Measurements from ENCODE around the gene DYSF.

Gene DYSF

DNA sequence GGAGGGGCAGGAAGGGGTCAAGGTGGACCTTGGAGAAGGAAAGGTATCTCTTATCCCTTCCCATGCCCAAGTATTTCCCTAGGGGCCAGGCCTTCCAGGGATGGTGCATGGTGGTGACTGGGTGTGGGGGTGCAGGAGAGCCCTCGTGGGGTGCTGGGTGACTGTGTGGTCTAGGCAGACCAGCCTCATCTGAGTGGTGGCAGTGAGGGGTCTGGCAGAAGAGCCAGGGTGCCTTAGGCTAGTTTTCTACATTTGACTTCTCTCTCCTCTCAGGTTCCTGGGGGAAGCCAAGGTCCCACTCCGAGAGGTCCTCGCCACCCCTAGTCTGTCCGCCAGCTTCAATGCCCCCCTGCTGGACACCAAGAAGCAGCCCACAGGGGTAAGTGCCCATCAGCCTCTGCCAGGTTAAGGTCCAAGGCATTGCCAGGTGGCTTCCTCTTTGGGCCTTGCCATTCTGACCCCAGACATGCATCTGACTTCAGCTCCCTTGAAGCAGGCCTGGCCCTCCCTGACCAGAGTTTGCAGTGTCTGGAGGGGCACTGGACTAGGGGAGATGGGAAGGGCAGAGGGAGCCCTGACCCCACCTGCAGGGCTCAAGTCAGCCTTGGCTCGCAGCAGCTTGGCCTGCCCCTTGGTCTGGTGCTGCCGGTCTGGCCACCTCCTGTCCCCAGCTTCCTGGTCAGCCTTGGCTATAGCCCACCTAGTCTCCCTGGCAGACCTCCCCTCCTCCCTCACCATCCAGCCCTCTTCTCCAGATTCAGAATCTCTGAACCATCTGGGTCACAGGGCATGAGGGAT, 49.8 kb downstream of the DYSF start:
- DNase-seq (ENCODE audit: low read depth), result no peak

DNA sequence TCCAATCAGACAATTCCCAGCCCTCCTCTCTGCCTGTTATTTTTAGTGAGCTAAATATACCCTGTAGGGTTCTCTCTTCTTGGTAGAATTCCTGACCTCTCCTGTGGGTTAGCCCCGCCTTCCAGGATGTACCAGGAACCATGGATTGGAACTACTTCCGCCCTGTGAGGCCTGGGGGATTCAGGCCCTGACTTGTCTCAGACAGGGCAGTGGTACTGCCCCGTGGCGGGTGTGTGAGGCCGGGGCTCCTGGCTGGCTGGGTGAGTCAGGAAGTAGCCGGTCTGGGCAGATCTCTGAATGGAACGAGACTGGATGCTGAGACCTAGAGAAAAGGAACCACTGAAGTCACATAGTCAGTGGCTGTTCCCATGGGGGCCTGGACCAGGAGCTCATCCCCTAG, 50.5 kb downstream of the DYSF start:
- DNase-seq (ENCODE audit: low read depth), result no peak

DNA sequence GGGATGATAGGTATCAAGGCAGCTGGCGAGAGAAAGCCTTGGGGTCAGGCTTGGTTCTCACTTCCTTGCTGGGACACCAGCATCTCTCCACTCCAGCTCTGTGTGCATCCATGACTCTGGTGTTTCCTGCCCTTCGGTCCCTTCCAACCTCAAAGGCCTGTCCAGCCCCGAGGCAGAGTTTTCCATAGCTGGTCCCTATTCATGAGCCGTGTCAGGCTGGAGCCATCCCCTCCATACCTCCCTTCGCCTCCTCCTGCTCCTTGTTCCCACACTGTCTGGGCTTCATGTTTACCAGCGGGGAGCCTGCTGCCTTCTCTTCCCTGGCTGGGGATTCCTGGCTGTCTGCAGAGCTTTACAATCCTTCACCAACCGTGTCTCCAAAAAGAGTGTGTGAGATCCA, 51.2 kb downstream of the DYSF start:
- DNase-seq (ENCODE audit: low read depth), result no peak

DNA sequence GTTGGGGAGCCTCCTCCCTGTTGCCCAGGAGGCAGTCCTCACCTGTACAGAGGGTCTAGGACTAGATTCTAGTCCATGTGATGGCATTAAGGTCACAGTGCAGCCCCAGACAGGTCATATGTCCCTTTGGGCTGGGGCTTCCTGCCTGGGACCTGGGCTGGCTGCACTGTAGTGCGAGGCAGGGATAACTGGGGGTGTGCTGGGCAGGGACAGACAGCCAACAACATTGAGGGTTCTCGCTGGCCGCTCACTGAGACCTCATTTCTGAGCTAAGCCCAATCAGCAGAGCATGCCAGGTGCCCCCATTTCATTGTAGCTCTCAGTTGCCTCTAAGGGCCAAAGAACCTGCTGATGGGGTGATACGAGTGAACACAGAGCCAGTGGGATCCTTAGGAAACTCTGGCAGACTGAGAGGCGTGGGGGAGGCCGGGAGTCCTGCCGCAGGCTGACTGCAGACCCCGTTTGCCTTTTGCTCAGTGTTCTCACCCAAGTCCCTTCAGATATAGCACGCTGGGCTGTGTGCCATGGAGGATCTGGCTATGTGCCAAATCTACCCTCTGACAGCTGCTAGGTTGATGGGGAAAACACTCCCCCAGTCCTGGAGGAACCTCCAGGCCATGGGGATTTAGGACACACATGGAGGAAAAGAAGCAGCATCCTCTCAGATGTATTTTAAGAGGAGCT, 51.9 kb downstream of the DYSF start:
- DNase-seq (ENCODE audit: low read depth), result no peak

DNA sequence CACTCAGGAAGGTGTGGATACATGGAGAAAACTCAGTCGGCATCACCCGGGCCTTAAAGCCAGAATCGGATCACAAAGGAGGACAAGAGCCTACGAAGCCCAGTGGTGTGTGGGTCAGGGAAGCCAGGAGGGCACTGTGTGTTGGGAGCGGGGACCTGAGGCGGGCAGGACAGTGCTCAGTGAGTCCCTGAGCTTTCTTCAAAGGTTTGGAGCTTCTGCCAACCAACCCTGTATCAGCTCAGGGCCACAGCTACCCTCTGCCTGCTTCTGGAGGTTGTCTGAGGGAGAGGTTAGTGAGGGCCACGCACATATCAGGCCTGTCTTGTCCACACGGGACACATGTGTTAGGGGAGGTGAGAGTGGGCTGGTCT, 52.4 kb downstream of the DYSF start:
- DNase-seq (ENCODE audit: low read depth), result no peak

DNA sequence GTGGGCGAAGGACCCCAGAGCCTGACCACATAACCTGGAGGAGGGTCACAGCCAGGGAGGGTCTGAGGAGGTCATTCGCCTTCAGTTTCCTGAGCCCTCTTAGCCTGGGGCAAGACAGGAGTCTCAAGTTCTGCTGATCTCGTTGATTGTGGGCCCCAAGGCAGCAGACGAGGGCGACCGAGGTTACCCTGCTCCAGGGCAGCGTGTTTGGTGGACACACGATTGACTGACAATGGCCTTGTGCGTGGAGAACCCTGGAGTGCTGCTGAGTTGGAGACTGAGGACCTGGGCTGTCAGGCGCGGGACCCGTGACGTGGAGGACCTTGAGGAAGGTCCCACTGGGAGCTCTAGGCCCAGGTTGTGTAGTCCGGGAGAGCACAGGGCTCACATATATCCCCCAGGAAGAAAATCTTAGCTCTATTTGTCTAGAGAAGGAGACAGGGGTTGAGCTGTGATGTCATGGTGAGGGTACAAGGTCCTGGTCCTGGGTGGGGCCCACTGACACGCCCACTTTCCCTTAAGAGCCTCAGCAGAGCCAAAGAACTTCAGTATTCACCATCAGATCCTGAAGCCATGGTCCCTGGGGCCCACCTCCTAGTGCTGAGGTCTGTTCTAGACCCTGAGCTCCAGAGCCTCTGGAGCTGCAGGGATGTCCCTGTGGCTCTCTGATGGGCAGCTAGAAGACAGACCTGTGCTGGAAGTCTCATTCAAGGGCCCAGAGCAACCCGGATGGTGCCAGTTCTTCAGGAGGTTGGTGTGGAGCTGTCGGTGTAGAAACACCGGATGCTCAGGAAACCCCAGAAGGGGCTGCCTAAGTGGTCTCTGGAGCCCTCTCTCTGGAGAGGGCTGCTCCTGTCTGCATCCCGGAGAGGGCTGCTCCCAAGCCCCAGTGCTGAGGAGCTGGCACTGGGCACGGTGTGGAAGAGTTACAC, 53.1 kb downstream of the DYSF start:
- DNase-seq (ENCODE audit: low read depth), result no peak

DNA sequence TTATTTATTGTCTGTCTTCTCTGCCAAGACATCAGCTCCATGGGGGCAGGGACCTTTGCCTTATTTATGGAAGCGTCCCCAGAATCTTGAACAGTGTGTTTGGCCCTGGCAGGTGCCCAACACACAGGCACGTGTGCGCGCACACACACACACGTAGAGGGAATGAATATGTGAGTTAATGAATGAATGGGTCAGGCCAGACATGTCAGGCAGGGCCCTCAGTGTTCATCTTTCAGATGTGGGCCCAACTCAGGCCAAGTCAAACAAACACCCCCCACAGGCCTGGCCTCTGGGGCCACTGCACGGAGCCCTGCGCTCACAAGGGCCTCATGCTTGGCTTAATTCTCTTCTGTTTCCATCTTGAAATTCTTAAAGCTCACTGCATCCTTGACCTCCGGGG, 54.1 kb downstream of the DYSF start:
- DNase-seq (ENCODE audit: low read depth), result no peak

DNA sequence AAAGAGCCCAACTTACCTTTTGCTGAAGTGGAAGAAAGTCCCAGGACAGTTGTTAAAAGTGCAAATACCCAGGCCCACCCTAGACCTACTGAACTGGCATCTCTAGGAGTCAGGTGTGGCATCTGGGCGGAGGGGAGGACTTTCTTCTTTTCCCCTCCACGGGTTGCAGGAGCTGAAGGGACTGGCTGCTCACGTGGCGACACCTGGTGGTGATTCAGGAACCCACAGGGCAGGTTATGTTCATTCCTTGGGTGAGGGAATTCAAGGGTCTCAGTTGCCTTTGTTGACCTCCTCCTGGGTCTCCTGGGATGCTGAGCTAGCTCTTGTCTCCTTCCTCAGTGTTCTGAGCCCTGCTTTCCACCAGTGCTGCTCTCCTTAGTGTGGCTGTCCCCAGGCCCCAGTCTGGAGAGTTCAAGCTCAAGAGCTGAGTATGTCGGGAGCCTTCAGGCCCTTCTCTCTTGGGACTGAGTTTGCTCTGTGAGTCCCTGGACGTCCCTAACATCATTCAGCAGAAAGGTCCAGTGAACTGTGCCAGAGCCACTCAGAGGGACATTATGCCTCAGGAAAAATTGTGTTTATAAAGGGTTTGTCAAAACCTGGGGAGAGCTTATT, 56.9 kb downstream of the DYSF start:
- peak; percentile 26 for DNase-seq (ENCODE audit: low read depth)

DNA sequence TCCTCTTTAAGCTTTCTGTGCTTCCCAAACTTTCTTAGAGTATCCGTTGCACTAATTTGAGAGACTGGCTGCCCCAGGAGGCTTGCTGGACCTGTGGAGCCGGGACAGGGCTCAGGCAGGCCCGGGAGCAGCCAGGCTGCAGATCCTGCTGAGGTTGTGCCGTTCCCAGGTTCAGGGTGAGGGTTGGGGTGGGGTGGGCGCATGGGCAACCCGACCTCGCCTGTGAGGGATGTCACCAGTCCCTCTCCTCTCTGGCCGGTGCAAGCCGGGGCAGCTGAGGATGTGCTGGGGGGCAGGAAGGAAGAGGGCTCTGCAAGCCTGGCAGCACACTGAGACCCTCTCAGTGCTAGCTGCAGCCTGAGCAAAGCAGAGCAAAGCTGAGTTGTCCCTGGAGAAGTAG, 57.6 kb downstream of the DYSF start:
- DNase-seq (ENCODE audit: low read depth), result no peak

DNA sequence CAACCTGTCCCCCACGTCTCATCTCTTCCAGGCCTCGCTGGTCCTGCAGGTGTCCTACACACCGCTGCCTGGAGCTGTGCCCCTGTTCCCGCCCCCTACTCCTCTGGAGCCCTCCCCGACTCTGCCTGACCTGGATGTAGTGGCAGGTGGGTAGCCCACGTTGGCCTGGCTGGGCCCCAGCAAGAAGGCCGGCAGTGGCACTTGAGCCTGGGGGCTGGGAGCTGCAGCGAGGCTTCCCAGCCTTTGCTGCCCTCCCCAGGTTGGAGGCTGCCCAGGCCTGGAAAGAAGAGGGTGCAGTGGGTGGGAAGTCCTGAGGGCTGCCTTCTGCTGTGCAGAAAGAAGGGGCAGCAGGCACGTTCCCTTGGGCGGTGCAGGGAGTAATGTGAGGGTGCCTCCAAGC, 58.4 kb downstream of the DYSF start:
- DNase-seq (ENCODE audit: low read depth), result no peak

DNA sequence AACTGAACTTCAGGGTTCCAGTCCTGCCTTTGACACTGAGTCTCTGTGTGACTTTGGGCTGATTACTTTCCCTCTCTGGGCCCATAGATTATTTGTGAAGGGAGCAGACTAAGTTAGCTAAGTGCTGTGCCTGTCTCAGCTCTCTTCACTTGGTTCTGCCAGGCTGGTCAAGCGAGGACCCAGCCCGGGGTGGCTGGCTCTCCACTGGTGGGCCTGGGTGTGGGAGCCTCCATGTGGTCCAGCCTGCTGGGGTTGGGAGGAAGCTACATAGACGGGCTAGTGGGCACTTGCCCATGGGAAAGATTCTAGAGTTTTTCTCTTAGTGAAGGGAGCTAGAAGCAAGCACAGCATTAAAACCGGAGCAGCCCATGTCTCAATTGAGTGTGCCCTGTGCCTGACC, 59.0 kb downstream of the DYSF start:
- DNase-seq (ENCODE audit: low read depth), result no peak

DNA sequence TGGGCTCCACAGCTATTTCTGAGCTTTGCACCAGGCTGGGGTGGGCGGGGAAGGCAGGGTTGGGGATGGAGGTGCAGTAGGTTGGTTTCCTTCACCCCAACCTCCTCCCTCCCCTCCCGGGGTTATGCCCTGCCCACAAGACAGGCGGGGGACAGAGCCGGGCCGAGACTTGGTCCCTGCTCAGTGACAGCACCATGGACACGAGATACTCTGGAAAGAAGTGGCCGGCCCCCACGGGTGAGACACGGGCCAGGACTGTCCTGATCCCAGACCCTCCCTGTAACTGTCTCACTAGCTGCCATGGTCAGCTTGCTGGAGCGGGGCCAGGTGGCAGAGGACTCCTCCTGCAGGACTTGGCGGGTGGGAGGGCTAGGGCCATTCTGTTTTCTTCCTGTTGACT, 59.7 kb downstream of the DYSF start:
- DNase-seq (ENCODE audit: low read depth), result no peak

DNA sequence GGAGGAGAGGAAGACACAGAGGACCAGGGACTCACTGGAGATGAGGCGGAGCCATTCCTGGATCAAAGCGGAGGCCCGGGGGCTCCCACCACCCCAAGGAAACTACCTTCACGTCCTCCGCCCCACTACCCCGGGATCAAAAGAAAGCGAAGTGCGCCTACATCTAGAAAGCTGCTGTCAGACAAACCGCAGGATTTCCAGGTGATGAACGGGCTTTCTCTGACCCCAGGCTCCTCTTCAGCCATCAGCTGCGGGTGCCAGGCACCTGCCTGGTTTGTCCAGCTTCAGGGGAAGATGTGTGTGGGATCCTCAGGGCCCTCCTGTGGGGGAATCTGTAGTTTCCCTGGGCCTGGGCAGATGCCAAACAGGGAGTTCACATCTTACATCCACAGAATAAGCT, 60.4 kb downstream of the DYSF start:
- no peak for DNase-seq (ENCODE audit: low read depth)

DNA sequence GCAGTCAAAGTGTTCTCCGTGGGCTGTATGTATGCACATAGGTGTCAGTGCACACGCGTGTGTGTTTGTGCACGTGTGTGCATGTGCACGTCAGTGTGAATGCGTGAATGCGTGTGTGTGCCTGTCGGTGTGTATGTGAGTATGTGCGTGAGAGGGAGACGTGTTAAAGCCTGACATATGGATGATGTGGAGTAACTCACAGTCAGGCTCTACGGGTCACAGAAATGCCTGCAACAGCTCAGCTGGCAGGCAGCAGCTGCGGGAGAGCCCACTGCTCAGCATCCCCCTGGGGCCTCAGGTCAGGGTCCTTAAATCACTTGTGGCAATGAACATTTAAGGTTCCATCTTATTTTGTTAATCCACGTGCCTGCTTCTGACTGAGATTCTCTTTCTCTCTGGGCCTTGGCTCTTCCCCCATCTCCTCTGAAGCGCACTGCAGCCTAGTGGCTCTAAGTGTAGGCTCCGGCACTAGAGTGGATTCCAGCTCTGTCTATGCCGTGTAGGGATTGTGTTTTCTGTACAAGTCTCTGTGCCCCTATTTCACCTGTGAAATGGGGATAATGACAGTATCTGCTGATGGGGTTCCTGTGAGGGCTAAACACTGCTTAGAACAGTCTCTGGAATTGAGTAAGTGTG, 63.0 kb downstream of the DYSF start:
- no peak for DNase-seq (ENCODE audit: low read depth)

DNA sequence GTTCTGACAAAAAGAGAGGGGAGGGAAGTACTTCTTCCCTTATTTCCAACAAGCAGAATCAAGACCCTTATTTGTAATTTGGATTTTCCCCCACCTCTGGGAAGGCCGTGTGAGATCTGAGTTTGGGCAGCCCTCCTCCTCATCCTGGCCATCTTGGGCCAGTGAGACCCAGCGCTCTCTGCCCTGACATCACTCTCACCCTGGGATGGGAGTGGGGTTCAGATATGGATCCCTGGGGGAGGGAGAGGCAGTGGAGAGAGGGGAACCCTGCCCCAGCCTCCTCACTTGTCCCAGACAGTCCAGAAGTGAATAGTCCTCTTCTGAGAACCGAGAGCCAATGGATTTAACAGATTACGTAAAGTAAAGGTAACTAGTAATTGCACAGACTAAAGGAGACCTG, 64.5 kb downstream of the DYSF start:
- DNase-seq (ENCODE audit: low read depth), result no peak

DNA sequence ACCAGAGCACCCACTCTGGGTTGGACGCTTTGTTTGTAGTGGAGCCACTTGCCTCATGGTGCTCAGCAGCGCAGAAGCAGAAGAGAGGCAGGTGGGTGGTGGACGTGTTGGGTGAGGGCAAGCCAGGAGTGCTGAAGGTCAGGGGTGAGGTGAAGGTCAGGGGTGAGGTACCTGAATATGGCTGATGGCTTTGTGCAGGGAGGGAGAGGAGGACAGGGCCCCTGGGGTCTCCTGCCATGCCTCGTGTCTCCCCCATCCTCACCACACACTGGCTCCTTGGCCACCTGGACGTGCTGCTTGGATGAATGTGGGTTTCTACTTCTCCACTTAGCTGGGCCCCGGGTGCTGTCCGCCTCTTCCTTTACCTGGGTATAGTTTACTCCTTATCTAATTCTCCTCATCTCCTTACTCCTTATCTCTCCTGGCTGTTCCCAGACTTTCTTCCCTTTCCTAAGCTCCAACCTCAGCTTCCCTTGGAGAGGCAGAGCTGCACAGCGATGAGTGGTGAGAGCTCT, 68.1 kb downstream of the DYSF start:
- DNase-seq (ENCODE audit: low read depth), result no peak

DNA sequence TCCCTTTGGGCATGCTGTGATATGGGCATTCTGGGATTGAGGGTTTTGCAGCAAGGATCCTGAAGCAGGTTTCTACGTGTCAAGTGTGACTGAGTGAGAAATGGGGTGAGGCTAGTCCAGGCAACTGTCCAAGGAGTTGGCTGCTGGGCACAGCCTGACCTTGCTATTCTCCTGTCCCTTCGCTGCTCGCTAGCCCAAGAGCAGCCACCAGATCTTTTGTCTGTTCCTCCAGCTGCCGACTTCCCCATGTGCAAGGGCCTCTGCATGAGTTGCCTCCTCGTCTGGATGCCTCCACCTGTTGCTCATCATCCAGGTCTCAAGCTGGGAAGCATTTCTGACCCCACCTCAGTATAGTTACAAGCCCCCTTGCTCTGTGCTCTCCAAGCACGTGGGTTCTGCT, 71.1 kb downstream of the DYSF start:
- DNase-seq (ENCODE audit: low read depth), result no peak

DNA sequence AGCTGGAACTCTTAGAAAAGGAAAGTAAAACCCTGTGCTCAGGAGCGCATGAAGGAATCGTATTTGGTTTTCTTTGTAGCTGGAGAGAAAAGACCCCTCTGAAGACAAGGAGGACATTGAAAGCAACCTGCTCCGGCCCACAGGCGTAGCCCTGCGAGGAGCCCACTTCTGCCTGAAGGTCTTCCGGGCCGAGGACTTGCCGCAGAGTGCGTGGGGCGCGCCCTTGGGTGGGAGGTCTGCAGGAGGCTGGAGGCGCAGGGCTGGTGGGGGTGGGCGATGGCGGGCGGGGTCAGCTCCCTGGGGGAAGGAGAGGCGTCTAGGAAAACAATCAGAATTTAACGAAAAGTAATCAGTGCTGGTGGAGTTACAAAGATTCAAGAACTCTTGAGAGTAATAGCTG, 72.8 kb downstream of the DYSF start:
- no peak for DNase-seq (ENCODE audit: low read depth)

DNA sequence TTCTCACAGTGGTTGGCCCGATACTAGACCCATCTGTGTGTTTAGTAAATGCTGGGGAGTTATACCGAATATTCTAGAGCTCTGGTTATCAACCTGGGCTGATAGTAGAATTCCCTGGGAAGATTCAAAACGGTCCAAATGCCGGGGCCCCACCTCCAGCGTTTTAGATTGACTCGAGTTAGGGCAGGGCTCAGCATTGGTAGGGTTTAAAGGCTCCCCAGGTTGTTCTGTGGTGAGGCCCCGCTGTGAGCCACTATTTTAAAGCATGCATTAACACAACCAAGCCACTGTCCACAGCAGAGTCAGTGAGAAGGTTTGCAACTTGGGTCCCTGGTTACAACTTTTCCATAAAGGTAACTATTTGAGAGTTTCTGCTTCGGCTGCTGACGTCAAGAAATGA, 73.6 kb downstream of the DYSF start:
- DNase-seq (ENCODE audit: low read depth), result no peak

DNA sequence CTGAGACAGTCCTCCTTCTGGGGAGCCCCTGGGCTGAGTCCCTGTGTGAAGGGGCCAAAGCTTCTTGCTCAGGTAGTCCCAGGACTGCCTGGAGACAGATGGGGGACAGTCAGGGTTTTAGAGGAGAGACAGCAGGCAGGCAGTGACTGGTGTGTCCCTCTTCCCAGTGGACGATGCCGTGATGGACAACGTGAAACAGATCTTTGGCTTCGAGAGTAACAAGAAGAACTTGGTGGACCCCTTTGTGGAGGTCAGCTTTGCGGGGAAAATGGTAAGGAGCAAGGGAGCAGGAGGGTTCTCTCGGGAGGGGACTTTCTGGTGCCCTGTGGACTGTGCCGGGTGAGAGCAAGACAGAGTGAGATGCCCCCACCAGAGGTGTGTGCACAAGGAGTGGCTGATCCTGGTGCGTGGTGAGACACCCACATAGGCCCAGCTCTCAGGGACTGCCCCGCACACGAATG, 74.8 kb downstream of the DYSF start:
- no peak for DNase-seq (ENCODE audit: low read depth)

DNA sequence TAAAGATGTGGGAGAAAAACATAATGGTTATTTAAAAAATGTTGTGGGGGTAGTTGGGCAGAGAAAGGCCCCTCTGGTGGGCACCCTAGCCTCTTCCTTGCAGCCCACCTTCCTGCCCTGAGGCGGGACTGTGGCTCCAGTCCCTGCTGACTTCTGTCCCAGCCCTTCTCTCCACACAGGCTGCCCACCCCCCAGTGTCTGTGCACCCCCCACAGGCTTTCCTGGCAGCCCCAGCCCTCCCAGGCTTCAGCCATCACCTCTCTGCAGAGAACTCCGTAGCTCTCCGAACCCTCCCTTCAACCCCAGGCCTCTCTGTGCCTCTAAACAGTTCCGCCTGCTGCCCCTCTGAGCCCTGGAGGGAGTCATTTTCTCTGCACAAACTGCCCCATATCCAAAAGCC, 75.4 kb downstream of the DYSF start:
- no peak for DNase-seq (ENCODE audit: low read depth)

DNA sequence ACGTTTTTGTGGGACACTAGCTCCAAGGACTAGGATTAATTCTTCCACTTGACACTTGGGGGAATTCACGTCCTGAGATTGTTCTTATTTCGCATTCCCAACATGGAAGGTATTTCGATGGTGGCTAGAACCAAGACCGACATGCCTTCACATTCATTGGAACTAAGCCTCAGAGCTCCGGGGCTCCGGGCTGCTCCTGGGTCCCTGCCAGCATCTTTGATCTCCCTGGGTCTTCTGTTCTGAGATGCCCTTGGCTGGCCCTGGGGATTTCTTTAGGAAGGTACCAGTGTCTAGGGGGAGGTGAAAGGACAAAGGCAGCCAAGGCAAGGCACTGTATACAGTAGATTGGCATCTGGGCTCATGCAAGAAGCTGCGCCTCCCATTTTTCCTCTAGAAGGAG, 76.8 kb downstream of the DYSF start:
- no peak for DNase-seq (ENCODE audit: low read depth)
